ENCODE results near the gene TMEM238L. TPM values are rescaled to one million over a fixed set of nuclear protein-coding genes. Genes with fewer than 3 reads are reported as not detected.
A peak's percentile ranks its signal among the peaks of the same experiment; 100 is the strongest.

TMEM238L gene
- total and polyA plus RNA-seq, 9 of the 15 experiments (the other 6 are each of a cell fraction or from before 2014, with no cell fraction given): not detected

GRCh38 chr17:10806545-10807262, 2.8 kb upstream of the TMEM238L start:
- H3K9ac ChIP-seq (ENCODE audit: insufficient read depth in 1 of 2, low read depth in 2 of 2, low read length in 2 of 2): no peak overlapping the region
- intact Hi-C loops (cut with micrococcal nuclease): no loop called here
- H3K9me1 ChIP-seq (ENCODE audit: control insufficient read depth, insufficient read depth, low read length): no peaks in the 10 kb centered on the region
- H3K27ac ChIP-seq (ENCODE audit: extremely low read depth, low read depth, low read length): no peak overlapping the region
- no peak for TF ChIP-seq HNRNPUL1 (IDR thresholded peaks at IDR 0.05; ENCODE audit: low read length)
- TF ChIP-seq SMARCA5 (IDR thresholded peaks at IDR 0.05): no peak
- TF ChIP-seq NRF1 (conservative IDR thresholded peaks at IDR 0.05 in 1 of 2, IDR thresholded peaks at IDR 0.05 in 1 of 2): 0 out of 4 replicates have a peak, but pooled peaks of 1 of the 2 experiments have one; percentile 16
- no peak for DNase-seq (ENCODE audit: extremely low read depth in 1 of 4, low spot score in 3 of 4)
- no peaks in the 10 kb centered on the region for H3K9me3 ChIP-seq (replicated peaks; ENCODE audit: control insufficient read depth, insufficient read depth, low read depth, low read length)
- H3K4me1 ChIP-seq (replicated peaks in 1 of 2; ENCODE audit: control insufficient read depth in 2 of 2, insufficient read depth in 2 of 2, low read length in 2 of 2): no peaks in the 10 kb centered on the region; a peak in 1 of 5 replicates
- H3K36me3 ChIP-seq (ENCODE audit: control insufficient read depth, insufficient read depth, low read length): no peaks in the 10 kb centered on the region
- no peak overlapping the region for H3K4me2 ChIP-seq (ENCODE audit: insufficient read depth, low read length)
- no peak overlapping the region for H2AFZ ChIP-seq (ENCODE audit: low read depth, low read length)
- BruUV-seq (replicated peaks): no TSS peak
- H3K27me3 ChIP-seq (ENCODE audit: control insufficient read depth in 2 of 2, insufficient read depth in 2 of 2, low read length in 2 of 2): peaks cover 0 to 30% of the 10 kb centered on the region in 2 experiments; a peak in 2 of 5 replicates
- no peak for ATAC-seq
- in situ Hi-C loops (cut with MboI): no loop called here
- WGBS (ENCODE audit: insufficient coverage, low coverage, missing lambda C conversion rate): 14% methylated on average over 9 of the region's 9 CpGs
- H4K20me1 ChIP-seq (replicated peaks; ENCODE audit: control insufficient read depth, insufficient read depth, low read length): no peaks in the 10 kb centered on the region
- ChIA-PET CTCF (ENCODE audit: low intra/inter-chr PET ratio) (no interaction called here), POLR2A (no interaction called here)
- H3K4me3 ChIP-seq: no peak overlapping the region
- FAIRE-seq: no peak
- no peaks in the 10 kb centered on the region for H3K79me2 ChIP-seq (ENCODE audit: control insufficient read depth, insufficient read depth, low read length)

DNA sequence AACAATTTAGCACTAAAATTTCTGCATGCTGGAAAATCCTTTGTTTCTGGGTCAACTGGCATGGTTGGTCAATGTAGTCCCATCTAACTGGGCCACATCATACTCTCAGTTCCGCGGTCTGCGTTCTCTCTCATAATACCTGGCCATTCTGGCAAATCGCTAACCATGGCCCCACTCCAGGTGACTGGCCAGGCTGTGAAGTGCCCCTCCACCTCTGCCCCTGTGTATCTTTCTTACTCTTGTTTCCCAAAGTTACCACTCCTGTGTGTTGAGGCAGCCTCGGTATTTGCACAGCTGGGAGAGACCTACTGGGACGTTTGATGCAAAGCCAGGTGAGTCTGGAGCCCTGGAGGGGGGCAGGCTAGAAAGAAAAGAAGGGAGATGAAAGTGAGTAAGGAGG, 2.0 kb upstream of the TMEM238L start:
- Histone ChIP-seq H3K4me3 (no peak overlapping the region), H2AFZ (ENCODE audit: low read depth, low read length) (no peak overlapping the region), H3K9me3 (replicated peaks; ENCODE audit: control insufficient read depth, insufficient read depth, low read depth, low read length) (no peaks in the 10 kb centered on the region), H3K79me2 (ENCODE audit: control insufficient read depth, insufficient read depth, low read length) (no peaks in the 10 kb centered on the region), H3K4me1 (replicated peaks in 1 of 2; ENCODE audit: control insufficient read depth in 2 of 2, insufficient read depth in 2 of 2, low read length in 2 of 2) (no peaks in the 10 kb centered on the region; a peak in 1 of 5 replicates), H3K9ac (ENCODE audit: insufficient read depth in 1 of 2, low read depth in 2 of 2, low read length in 2 of 2) (no peak overlapping the region), H3K4me2 (ENCODE audit: insufficient read depth, low read length) (no peak overlapping the region), H3K36me3 (ENCODE audit: control insufficient read depth, insufficient read depth, low read length) (no peaks in the 10 kb centered on the region), H3K9me1 (ENCODE audit: control insufficient read depth, insufficient read depth, low read length) (no peaks in the 10 kb centered on the region), H3K27me3 (ENCODE audit: control insufficient read depth in 2 of 2, insufficient read depth in 2 of 2, low read length in 2 of 2) (peaks cover 0 to 30% of the 10 kb centered on the region in 2 experiments; a peak in 2 of 5 replicates), H4K20me1 (replicated peaks; ENCODE audit: control insufficient read depth, insufficient read depth, low read length) (no peaks in the 10 kb centered on the region), H3K27ac (ENCODE audit: extremely low read depth, low read depth, low read length) (no peak overlapping the region)
- in situ Hi-C loops (cut with MboI) (no loop called here), intact Hi-C loops (cut with micrococcal nuclease) (no loop called here)
- TF ChIP-seq CBFA2T3 (IDR thresholded peaks at IDR 0.05) (no peak), FOXJ2 (tag; IDR thresholded peaks at IDR 0.05) (no peak), DMBX1 (CRISPR knock-in tag; IDR thresholded peaks at IDR 0.05; ENCODE audit: borderline replicate concordance) (no peak), NONO (IDR thresholded peaks at IDR 0.05; ENCODE audit: low read depth in 2 of 2, low read length in 1 of 2) (no peak), SAP30 (IDR thresholded peaks at IDR 0.05; ENCODE audit: borderline replicate concordance, insufficient read depth, low read depth, low read length, poor library complexity, severe bottlenecking) (no peak)
- no peak for ATAC-seq
- DNase-seq (ENCODE audit: extremely low read depth in 1 of 4, low spot score in 3 of 4): no peak
- POLR2A ChIA-PET: no interaction called here
- FAIRE-seq: no peak
- WGBS (ENCODE audit: insufficient coverage, low coverage, missing lambda C conversion rate): 0% methylated on average over 6 of the region's 6 CpGs
- no TSS peak for BruUV-seq (replicated peaks)
- CTCF ChIA-PET (ENCODE audit: low intra/inter-chr PET ratio): no interaction called here

Data from K562 (cell line).